ENCODE measurements around the gene N4BP2L2.

Gene N4BP2L2

GRCh38 chr13:32409561-32410421, 128.8 kb downstream of the N4BP2L2 start:
- no peak overlapping the region for H3K27ac ChIP-seq
- TF ChIP-seq CTCF (conservative IDR thresholded peaks at IDR 0.05) (no peak), ZFX (IDR thresholded peaks at IDR 0.05) (no peak)

- TF ChIP-seq CTCF (conservative IDR thresholded peaks at IDR 0.05) (no peak), ZFX (IDR thresholded peaks at IDR 0.05) (no peak)
- no peak overlapping the region for H3K27ac ChIP-seq
Measured at GRCh38 chr13:32409001-32409313, 129.6 kb downstream of the N4BP2L2 start.

- no peak overlapping the region for H3K27ac ChIP-seq
Measured at GRCh38 chr13:32408296-32409000, 130.1 kb downstream of the N4BP2L2 start.

GRCh38 chr13:32407854-32408253, 130.7 kb downstream of the N4BP2L2 start:
- no peak overlapping the region for H3K27ac ChIP-seq
- TF ChIP-seq CTCF (conservative IDR thresholded peaks at IDR 0.05) (no peak), ZFX (IDR thresholded peaks at IDR 0.05) (no peak)

More at GRCh38 chr13:32408296-32409000, 130.1 kb downstream of the N4BP2L2 start:
- TF ChIP-seq ZFX (IDR thresholded peaks at IDR 0.05): no peak
- no peak for TF ChIP-seq CTCF (conservative IDR thresholded peaks at IDR 0.05)

GRCh38 chr13:32403108-32403507, 135.5 kb downstream of the N4BP2L2 start:
- no peak overlapping the region for H3K27ac ChIP-seq
- TF ChIP-seq CTCF (conservative IDR thresholded peaks at IDR 0.05) (no peak), ZFX (IDR thresholded peaks at IDR 0.05) (no peak)

- TF ChIP-seq CTCF (conservative IDR thresholded peaks at IDR 0.05): no peak
- no peak for TF ChIP-seq ZFX (IDR thresholded peaks at IDR 0.05)
- no peak overlapping the region for H3K27ac ChIP-seq
Measured at GRCh38 chr13:32391101-32391619, 147.4 kb downstream of the N4BP2L2 start.

GRCh38 chr13:32390484-32390883, 148.1 kb downstream of the N4BP2L2 start:
- no peak for TF ChIP-seq CTCF (conservative IDR thresholded peaks at IDR 0.05)
- TF ChIP-seq ZFX (IDR thresholded peaks at IDR 0.05): no peak
- no peak overlapping the region for H3K27ac ChIP-seq
